ENCODE results near the gene MYOZ3.

- TF ChIP-seq CTCF (IDR thresholded peaks at IDR 0.05) (no peak), POLR2A (IDR thresholded peaks at IDR 0.05) (no peak)
Observed at GRCh38 chr5:150619359-150620230, 41.5 kb upstream of the MYOZ3 start.
